Superior temporal gyrus (tissue), 1 donor: Measurements from ENCODE around the gene ALCAM.

Experiments
- DNase-seq: peaks from one replicate; pipeline ENCODE4 v3.0.0-alpha.2; 2016; ENCODE audit errors: extremely low spot score

ALCAM gene

DNA sequence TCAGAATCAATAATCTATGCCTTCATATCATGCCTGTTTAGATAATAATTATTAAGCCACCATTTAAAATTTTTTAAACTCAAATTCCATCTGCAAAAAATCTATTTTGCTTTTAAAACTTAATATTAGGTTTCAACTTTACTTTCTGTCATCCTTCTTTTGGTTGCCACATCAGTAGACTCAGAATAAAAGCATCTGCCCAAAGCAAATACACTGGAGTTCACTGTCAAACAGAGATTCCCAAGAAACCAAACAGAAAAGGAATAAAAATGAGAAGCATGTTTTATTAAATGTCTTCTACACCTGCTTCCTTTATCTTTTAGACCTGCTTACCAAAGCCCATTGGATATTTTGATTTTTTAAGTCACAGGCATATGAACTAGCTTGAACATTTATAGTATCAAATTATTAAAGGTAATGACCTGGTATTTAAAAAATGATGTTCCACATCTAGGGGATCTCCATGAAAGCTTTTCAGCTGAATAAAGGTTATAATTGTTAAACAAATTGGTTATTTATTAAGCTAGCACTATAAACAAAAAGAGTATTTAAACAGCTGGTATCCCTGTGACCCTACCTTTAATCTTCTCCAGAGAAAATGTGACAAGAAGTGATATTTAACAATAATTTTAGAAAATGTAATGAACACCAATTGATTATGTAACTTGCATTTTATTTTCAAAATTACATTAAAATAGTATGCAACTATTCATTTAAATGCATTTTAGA lies 62.5 kb downstream of the ALCAM start:
- DNase-seq, result no peak

DNA sequence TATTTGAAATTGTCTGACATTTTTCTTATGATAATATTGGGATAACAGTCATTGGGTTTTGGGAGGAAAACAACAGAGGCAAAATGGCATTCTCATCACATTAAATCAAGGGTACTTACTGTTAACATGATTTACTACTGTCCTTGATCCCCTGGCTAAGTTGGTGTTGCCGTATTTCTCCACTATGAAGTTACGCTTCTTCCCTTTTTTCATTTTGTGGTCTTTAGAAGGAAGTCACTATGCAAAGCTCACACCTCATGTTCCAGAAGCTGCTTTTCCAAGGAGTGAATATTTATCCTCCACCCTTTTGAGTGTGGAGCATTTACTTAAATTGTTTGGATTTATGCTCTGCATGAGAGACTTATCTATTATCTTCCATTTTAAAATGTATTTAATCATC lies 63.7 kb downstream of the ALCAM start:
- DNase-seq, result no peak

DNA sequence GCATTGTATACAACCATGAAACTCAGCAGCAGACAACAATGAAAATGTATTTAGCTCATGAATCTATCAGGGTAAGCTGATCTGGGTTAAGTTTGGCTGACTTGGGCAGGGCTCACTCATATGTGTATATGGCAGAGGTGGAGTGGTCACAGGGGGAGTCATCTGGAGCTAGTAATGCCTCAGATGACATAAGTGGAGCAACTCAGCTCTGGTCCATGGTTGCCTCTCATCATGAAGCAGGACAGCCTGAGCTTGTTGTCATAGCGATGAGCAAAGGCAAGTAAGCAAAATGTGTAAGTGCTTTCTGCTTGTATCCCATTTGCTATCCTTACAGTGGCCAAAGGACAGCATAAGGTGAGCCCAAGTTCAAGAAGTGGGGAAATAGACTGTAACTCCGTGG lies 64.5 kb downstream of the ALCAM start:
- no peak for DNase-seq

DNA sequence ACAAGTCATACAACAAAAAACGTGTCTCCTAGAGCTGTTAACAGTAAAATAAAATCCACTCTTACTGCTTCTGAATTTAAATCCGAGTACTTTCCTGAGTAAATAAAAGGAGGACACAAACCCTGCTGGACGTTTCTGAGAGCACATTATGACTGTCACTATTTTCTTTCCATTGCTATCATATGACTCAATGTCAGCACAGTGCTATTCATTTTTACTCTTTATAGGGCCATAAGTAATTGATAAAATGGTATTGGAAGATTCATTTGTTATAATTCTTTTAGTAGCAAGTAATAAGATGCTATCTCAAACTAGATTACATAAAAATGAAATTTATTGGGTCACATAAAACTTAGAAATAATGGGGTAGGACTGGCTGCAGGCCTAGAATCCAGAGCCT lies 68.6 kb downstream of the ALCAM start:
- DNase-seq, result no peak

DNA sequence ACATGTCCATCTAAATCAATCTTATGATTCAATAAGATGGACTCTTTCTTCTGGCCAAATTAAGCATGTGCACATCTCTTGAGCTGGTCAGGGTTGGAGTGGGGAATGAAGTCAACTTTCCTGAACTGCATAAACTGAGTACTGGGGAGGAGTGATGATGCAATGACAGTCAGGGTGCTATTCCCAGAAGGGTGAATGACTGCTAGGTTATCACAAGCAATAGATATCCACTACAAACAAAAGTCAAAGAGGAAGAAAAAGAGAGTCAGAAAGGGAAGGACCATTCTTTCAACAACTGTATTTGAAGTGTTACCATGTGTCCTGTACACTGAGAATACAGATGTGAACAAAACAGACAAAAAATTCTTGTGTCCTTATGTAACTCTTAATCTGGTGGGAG lies 70.0 kb downstream of the ALCAM start:
- no peak for DNase-seq

DNA sequence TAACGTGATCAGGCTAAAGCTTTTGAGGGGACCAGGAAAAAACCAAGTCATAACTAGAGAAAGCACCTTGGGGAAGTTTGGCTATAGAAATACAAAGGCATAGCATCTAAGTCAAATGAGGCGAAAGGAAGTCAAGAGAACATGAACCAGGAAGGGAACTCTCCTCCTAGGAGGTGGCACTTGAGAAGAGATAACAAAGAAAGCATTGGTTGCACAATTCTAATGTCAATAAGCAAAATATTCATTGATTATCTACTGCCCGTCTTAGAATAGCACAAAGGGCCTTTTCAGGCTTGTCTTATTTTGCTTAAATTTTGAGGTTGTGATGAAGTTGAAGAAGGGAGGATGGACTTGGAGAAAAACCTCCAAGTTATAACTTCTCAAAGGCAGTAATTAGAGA lies 73.4 kb downstream of the ALCAM start:
- no peak for DNase-seq

DNA sequence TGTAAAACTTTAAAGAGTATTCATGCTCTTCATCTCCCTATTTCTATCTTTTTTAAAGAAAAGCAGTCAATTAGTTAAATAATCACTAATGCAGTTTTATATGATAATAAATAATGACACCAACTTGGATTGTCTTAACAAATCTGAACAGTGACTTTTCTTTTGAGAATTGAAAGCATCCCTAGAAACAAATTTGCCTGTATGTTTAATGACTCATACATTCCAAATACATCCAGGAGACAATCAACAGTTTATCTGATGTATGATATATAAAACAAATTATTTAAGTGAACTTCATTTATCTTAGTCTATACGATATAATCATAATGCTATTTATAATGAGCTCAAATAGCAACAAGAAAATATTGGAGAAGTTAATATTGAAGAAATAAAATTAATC lies 78.0 kb downstream of the ALCAM start:
- DNase-seq, result no peak

DNA sequence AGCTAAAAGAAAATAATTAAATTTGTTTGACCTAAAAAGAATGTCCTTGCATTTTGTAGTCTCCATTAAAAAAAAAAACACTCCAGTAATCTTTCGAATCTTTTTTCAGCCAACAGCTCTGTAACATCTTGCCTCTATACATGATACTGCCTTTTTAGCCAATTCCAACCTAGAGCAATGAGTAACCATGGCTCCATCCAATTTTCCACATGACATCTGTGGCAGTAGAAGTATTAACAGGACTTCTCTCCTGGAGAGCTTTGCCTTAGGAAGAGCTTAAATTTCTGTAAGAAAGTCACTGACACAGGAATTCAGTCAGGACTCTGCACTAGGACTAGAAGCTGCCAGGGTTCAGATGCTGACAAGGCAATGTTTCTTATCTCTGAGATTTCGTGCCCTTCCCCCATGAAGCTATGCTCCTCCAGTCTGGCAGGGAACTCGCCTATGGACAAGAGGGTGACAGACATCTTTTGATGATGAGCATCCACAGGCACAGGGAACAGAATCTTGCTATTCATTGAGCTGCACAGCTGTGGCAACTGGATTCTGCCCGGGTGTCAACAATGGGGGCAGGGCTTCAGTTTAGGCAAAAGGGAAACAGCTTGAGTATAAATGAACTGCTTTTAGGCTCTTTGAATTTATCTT lies 81.8 kb downstream of the ALCAM start:
- peak; percentile 97 for DNase-seq

DNA sequence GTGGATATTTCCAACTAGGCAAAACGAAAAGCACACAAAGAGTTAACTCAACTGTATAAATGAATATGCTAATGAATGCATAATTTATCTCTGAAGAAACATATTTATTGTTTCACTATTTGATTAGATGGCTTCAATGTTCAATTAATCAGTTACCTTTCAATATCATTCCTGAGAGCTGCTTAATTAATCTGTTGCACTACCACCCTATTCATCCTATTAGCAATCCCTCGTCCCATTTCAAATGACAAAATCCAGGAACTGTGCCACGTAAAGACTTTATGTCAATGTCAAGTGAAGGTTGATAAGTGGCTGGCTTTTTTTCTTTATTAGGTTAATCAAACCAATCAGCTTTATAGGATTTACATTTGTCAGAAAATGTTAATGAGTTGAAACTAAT lies 82.7 kb downstream of the ALCAM start:
- DNase-seq, result peak; percentile 69

DNA sequence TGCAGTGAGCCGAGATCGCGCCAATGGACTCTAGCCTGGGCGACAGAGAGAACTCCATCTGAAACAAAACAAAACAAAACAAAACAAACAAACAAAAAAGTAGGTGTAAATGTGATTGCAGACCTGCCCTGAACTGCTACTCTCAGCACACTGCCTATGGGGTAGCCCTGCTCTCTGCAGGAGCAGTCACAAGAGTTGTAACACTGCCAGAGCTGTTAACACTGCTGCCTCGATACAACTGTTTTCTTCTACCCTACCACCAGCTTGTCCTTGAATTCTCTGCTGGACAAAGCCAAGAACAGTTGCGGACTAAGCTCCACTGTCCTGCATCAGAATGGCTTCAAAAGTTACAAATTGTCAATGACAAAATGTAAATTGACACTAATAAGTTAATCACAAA lies 89.3 kb downstream of the ALCAM start:
- no peak for DNase-seq

DNA sequence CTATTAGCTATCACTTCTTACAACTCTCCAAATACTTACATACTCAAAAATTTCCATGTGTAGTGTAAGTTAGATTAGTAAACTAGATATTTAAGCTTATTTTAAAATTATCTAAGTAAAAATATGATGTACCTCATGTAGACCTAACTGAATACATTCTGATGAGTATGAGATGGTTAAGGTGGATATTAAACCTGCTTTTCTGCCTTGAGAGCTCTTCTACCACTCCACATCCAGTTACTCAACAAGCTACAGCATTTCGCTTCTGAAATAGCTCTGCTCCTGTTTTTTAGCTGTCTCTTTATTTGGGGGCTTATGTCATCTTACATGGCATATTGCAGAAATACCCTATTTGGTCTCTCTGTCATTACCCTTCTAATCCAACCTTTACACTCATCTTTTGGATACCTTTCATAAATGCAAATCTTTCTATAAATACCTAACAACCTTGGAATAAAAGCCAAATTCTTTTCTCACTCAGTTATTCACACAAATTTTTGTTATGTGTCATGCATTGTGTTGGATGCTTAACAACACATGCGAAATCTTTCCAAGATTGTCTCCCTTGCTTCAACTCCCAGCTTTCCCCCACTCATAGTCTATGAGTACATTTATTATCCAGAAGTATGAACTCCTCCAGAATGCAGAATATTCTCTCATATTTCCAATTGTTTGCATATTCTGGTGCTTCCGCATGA lies 92.0 kb downstream of the ALCAM start:
- DNase-seq, result no peak

DNA sequence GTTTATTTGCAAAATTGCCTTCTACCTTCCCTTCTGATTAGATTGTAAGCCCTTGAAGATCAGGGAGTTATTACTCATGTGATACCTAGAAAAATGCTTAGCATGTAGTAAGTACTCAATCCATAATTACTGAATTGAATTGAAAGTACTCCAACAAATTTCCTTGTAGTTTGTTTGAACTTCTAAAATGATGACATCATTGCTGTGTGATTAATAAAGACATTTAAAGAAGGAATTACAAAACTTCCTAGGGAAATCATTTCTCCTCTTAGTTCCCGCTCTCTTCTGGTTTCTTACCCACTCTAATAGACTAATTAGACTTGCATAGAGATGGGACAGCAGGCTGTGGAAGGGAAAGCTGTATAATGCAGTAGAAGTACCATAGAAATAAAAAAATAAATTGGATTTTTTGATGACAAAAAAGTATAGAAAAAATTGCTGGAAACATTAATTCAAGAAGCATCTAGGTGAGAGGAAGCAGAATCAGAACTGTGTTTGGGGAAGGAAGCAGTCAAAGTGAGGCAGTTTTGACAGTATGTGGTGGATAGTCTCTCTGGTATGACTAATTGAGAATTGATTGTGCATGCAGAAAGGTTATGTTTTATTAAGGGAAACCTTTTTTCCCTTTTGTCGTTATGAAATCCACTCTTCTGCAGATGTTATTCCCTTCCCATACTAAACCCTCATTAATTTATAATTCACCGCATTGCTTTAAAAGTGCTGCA lies 93.0 kb downstream of the ALCAM start:
- DNase-seq, result no peak

DNA sequence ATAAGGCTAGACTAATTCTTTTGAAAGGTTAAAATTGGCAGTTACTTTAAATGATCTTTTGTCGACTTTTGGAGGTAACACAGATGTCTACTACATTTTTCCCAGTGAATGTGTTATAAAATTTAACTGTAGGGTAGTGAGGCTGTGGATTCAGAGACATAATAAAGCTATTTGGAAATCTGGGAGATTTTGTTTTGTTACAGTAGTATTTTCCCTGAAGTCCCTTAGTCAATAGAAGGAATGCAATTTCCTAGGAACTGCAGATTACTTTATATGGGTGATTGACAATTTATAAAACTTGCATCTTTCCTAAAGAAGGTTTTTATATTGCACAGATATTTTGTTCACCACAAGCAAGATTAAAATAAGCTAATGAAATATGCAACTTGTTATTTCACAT lies 96.9 kb downstream of the ALCAM start:
- no peak for DNase-seq

DNA sequence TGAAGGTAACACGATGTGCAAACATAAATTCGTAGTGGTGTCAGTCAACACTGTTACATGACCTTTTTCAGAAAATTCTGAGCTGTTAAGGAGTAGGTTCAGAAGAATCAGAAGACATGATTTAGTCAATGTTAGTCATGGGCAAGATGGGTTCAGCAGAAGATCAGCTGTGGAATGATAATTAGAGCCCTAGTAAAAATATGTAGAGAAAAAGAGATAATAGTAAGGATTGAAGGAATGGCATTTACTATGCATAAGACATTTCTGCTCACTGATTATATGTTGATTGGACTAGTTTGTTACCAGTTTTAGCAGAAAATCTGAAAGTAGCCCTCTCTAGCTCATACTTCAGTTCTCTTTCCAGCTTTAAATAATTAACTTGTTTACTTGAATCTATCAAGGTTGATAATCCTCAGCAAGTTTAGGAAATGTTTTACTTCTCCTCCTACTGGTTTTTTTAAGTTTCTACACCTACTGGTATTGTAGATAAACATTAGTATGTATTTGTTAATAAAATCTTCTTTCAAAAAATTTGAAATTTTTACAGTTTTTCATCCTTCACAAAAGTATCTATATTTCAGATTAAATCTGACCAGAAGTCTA lies 98.6 kb downstream of the ALCAM start:
- no peak for DNase-seq

DNA sequence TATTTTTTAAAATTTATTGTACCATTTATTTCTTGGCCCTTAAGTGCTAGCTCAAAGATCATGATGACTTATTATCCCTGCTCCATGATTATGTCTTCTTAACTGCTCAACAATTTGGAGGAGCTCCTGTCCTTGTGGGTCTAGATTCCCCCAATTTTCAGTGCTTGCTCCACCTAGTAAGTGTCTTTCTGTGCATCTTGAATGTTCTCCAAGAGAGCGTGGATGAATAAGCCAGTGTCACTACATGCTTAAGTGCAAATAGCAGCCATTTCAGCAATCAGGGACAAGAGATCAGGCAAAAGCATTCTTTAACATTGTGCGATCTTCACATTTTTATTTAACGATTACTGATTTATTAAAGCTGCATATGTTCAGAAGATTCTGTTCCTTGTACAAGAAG lies 99.4 kb downstream of the ALCAM start:
- peak; percentile 80 for DNase-seq

DNA sequence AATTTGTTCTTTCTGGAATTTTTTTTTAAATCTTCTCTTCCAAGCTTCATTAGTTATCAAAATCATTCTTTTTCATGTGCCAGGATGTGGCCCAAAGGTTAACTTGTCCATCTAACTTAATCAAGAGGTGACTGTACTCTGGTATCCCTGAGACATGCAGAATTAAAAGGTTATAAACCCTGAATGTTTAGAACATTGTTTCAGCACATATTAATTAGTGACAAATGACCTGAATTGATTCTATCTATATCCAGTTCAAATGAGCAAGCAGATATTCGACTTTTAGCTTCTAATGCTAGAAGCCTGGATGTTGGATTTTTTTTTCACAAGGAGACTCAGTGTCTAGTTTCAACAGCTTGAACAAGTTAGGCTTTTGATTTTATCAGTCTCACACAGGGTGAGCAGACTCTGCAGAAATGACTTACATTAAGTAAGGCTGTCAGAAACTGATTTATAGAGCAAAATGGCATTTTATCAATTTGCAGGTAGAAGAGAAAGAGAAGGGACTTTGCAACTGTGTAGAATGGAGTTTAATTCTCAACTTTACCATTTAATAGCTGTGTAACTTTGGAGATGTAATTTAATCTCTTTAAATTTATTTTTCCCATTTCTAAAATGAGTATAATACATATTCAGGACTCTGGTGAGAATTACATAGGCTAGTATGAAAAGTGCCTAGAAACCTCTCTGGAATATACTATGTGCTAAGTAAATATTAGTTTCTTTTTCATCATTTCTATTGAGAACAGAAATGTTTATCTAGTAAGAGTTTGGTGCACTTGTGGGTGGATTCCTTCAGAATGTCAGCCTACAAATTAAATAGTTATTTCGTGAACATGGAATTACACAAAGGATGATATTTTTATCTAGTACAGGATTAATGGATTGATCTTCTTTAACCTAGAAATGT lies 100.0 kb downstream of the ALCAM start:
- DNase-seq, result peak; percentile 69

DNA sequence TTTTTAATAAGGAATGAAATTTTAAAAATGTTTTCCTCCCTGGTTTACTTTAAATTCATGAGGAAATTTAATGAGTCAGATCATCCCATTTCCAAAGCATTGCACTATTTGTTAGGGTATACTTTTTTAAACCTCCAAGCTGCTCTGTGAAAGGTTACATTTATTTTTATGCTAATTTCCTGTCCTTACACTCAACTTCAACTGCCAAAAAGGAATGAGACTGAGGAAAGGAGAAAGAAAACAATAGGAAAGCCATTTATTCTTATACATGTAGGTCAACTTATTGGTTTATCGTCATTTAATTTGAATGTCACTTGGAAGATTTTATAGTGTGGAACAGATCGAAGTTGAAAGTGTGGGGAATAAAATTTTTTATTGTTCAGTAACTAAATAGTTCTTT lies 104.1 kb downstream of the ALCAM start:
- peak; percentile 26 for DNase-seq

DNA sequence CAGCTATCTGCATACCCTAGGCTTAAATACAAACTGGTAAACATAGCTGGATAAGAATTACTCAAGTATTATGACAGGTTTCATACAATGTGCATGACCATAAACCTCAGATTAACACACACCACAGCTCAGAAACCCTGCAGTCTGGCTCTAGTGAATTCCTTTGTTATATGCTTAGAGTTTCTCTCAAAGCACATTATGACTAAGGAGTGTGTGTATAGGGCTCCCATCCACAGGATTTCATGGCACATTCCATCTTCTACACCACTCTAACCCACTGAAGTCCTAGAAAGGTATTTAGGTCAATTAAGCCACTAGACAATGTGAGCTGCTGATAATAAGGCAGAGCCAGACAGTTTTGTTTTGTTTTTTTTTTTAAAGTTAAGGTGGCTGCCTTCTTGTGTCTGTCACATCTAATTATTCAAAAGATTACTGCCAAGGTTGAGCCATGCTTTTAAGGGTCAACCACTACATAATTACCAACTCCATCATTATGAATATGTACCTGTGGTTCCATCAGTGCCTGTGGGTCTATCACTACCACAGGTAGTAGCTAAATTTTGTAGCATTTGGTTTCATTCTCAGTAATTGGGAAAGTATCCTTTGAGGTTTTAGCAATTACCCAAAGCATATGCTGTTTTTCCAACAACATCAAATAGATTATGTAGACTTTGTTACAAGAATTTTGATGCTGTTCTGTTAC lies 107.0 kb downstream of the ALCAM start:
- peak; percentile 59 for DNase-seq

DNA sequence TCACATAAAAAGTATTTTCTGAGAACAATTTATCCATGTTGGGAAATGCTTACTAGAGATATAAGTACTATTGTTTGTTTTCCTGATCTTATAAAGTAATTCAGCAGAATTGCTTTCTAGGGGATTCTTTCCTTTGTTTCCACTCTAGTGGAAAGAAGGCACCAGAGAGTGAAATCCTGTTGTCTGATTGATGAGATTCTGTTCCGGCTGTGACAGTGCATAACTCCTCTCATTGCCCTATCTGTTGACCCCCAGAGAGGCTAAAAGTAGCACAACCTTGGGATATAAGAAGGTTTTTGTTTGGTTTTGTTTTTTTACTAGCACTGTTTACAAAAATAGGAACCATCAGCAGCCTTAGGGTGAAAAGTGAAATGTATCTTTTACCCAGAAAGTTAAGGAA lies 114.1 kb downstream of the ALCAM start:
- DNase-seq, result no peak

DNA sequence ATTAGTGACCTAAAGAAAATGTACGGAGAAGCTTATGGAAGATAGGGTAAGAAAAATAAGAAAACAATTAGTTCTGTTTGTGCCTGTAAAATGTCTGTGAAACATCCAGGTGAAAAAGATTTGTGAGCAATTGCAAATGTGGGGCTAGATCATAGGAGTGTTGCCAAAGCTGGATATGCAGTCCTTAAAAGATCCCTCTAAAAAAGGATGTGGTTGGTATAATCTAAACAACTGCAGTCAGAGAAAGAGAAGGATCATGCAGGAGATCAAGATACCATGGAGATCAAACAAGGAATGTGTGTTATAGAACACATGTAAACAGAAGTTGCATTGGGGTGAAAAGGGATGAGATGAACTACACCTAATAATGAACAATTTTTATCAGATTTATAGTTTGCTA lies 116.8 kb downstream of the ALCAM start:
- DNase-seq, result no peak
